HepG2 (cell line): ENCODE measurements around the gene DUS2. TPM values are rescaled to one million over a fixed set of nuclear protein-coding genes. Genes with fewer than 3 reads are reported as not detected.
A peak's percentile ranks its signal among the peaks of the same experiment; 100 is the strongest.

Experiments used
- ASH2L ChIP-seq: fragments of 300-600, 200-600 bp; sonication (generic); IDR thresholded peaks from 2 replicates; pipeline ENCODE4 v1.7.0; 2017; ENCODE audit warnings: low read depth, mild to moderate bottlenecking, moderate library complexity, mixed read lengths, low read length; ENCODE audit not compliant: insufficient read length
- EHMT2 ChIP-seq: fragments of 200-600 bp; sonication (generic); IDR thresholded peaks from 2 replicates; pipeline ENCODE4 v1.7.0; 2017; ENCODE audit warnings: antibody characterized with exemption, low read depth, low read length, borderline replicate concordance
- ELF1 ChIP-seq: sonication (generic); formaldehyde crosslinking; IDR thresholded peaks from 2 replicates; pipeline ENCODE4 v1.4.0; 2020; ENCODE audit warnings: missing genetic modification reagents
- PHB2 ChIP-seq: fragments of 450-650 bp; IDR thresholded peaks from 2 replicates; pipeline ENCODE4 v1.6.1; 2018; ENCODE audit not compliant: partially characterized antibody
- SP4 ChIP-seq: sonication (generic); formaldehyde crosslinking; IDR thresholded peaks from 2 replicates; pipeline ENCODE4 v1.8.1; 2023; ENCODE audit warnings: mild to moderate bottlenecking, missing genetic modification reagents
- TBX2 ChIP-seq: sonication (generic); formaldehyde crosslinking; IDR thresholded peaks from 2 replicates; pipeline ENCODE4 v1.5.0; 2020; ENCODE audit warnings: missing genetic modification reagents, mild to moderate bottlenecking, borderline replicate concordance
- TCF7 ChIP-seq: sonication (generic); IDR thresholded peaks from 2 replicates; pipeline ENCODE4 v1.6.1; 2016; ENCODE audit warnings: antibody characterized with exemption, low read depth
- TEAD2 ChIP-seq: sonication (generic); formaldehyde crosslinking; IDR thresholded peaks from 2 replicates; pipeline ENCODE4 v1.9.0; 2021; ENCODE audit warnings: missing genetic modification reagents
- TEAD3 ChIP-seq: optimal IDR thresholded peaks from 2 replicates; pipeline ENCODE3; 2016; ENCODE audit warnings: borderline replicate concordance
- XRCC5 ChIP-seq: fragments of 200-400 bp; formaldehyde crosslinking; optimal IDR thresholded peaks from 2 replicates; pipeline ENCODE3; 2017; ENCODE audit warnings: mild to moderate bottlenecking, low read length
- ZBTB20 ChIP-seq: sonication (generic); formaldehyde crosslinking; IDR thresholded peaks from 2 replicates; pipeline ENCODE4 v1.8.1; 2023; ENCODE audit warnings: missing genetic modification reagents, low read depth, mild to moderate bottlenecking, borderline replicate concordance
- ZKSCAN8 ChIP-seq: IDR thresholded peaks from 2 replicates; pipeline ENCODE4 v1.6.1; 2016; ENCODE audit warnings: borderline replicate concordance, missing genetic modification reagents, missing compliant biosample characterization
- ZNF101 ChIP-seq: sonication (generic); formaldehyde crosslinking; IDR thresholded peaks from 2 replicates; pipeline ENCODE4 v1.4.0; 2020; ENCODE audit warnings: mild to moderate bottlenecking, low read depth, missing genetic modification reagents, borderline replicate concordance
- ZNF160 ChIP-seq: sonication (generic); formaldehyde crosslinking; IDR thresholded peaks from 2 replicates; pipeline ENCODE4 v1.8.0; 2022; ENCODE audit warnings: mild to moderate bottlenecking, inconsistent platforms, missing genetic modification reagents
- ZNF326 ChIP-seq: sonication (generic); formaldehyde crosslinking; IDR thresholded peaks from 2 replicates; pipeline ENCODE4 v1.4.0; 2020; ENCODE audit warnings: missing genetic modification reagents, borderline replicate concordance
- ZNF570 ChIP-seq: sonication (generic); formaldehyde crosslinking; IDR thresholded peaks from 2 replicates; pipeline ENCODE4 v1.4.0; 2020; ENCODE audit warnings: mild to moderate bottlenecking, missing genetic modification reagents, borderline replicate concordance
- ZNF572 ChIP-seq: sonication (generic); formaldehyde crosslinking; IDR thresholded peaks from 2 replicates; pipeline ENCODE4 v1.5.1; 2020; ENCODE audit warnings: mild to moderate bottlenecking, missing genetic modification reagents
- ZNF615 ChIP-seq: sonication (generic); formaldehyde crosslinking; IDR thresholded peaks from 2 replicates; pipeline ENCODE4 v1.5.0; 2020; ENCODE audit warnings: mild to moderate bottlenecking, missing genetic modification reagents, borderline replicate concordance
- ZNF616 ChIP-seq: sonication (generic); formaldehyde crosslinking; IDR thresholded peaks from 2 replicates; pipeline ENCODE4 v1.5.0; 2020; ENCODE audit warnings: low read depth, mild to moderate bottlenecking, missing genetic modification reagents
- ZNF687 ChIP-seq: sonication (generic); formaldehyde crosslinking; IDR thresholded peaks from 2 replicates; pipeline ENCODE4 v1.5.1; 2020; ENCODE audit warnings: mild to moderate bottlenecking, missing genetic modification reagents, moderate library complexity
- ZNF720 ChIP-seq: sonication (generic); formaldehyde crosslinking; IDR thresholded peaks from 2 replicates; pipeline ENCODE4 v1.4.0; 2020; ENCODE audit warnings: missing genetic modification reagents
- ZNF775 ChIP-seq: sonication (generic); formaldehyde crosslinking; IDR thresholded peaks from 2 replicates; pipeline ENCODE4 v1.4.0; 2020; ENCODE audit warnings: missing genetic modification reagents, mild to moderate bottlenecking, moderate library complexity, borderline replicate concordance
- polyA plus RNA-seq, 8 experiments: library from polyadenylated mRNA; depleted of rRNA in 3 of 8; stranded (reverse) in 7 of 8; unstranded in 1 of 8; fragments of >200 nt; fragmentation: Illumina TruSeq in 4 of 8; extraction: Trizol in 4 of 8; gene quantifications; 2 replicates each; pipeline versions ENCODE4 v1.2.1 to v1.2.3, GENCODE V29; 2011 to 2016; ENCODE audit warnings: low read depth in 4 of 8, missing spikeins in 1 of 8, mixed read lengths in 1 of 8; ENCODE audit not compliant: insufficient read depth in 1 of 8
- total RNA-seq, 5 experiments: library from RNA; depleted of rRNA; stranded (reverse); fragments of >200 nt; fragmentation: Illumina TruSeq; extraction: Trizol; gene quantifications; 2 replicates each; pipeline ENCODE4 v1.2.3, GENCODE V29; 2016; ENCODE audit warnings: low read depth in 1 of 5
- TF ChIP-seq, protein P1 (sequence below): sonication (generic); formaldehyde crosslinking; IDR thresholded peaks from 2 replicates; pipeline ENCODE4 v1.4.0; 2020; ENCODE audit warnings: missing genetic modification reagents; ENCODE audit errors: not compliant biosample characterization
- TF ChIP-seq, protein P2 (sequence below): IDR thresholded peaks from 2 replicates; pipeline ENCODE4 v1.6.1; 2016; ENCODE audit warnings: missing biosample characterization, missing genetic modification reagents, low read depth

Gene DUS2
- total and polyA plus RNA-seq, 2 of the 13 experiments (the other 11 are each of a cell fraction or from before 2014, with no cell fraction given): 17.8 to 25.1 TPM

DNA sequence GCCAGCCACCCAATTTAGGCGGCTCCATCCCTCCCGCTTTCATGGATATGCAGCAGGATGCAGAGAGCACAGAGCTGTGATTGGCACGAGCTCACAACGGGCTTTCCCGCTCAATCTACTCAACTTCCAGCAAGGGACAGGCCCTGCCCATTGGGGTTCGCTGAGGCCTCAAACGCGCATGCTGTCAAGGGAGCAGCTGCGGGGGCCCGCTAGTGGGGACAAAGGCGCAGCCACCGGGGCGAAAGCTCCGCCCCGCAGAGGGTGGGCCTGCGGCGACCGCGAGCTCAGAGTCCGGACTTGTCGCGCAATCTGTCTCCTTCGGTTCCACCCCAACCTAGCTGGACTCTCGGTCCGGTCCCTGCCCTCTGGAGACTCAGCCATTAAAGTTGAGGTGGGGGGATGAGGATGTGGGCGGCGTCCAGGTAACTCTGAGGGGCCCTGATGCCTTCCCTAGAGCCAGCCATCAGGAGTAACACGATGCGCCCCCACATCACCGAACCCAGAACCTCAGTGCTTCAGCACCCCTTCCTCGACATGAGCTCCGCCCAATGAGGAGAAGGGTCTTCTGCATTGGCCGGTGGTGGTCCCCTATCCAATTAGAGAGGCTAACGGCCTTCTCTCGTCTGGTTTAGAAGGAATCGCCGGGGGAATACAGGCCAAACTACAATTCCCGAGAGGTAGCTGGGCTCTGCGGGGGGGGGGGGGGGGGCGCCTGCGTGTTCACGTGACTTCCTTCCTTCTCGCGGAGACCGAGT, 61.6 kb downstream of the DUS2 start (continued):
- peak; percentile 82; the same call in 1 of the 2 replicates for TF ChIP-seq ZNF615 (CRISPR knock-in tag)
- TF ChIP-seq TBX2: peak; percentile 98
- peak; percentile 88; the same call in 1 of the 2 replicates for TF ChIP-seq ZNF775
- peak; percentile 81; the same call in 1 of the 2 replicates for TF ChIP-seq ZBTB20 (CRISPR knock-in tag)
- no peak; the same call in 1 of the 2 replicates for TF ChIP-seq ZNF616
- peak; percentile 29; the same call in 1 of the 2 replicates for TF ChIP-seq TCF7
- no peak; the same call in 1 of the 2 replicates for TF ChIP-seq ZNF326
- TF ChIP-seq PHB2: no peak
- no peak; the same call in 1 of the 2 replicates for TF ChIP-seq ZKSCAN8
- TF ChIP-seq, protein P1, sequence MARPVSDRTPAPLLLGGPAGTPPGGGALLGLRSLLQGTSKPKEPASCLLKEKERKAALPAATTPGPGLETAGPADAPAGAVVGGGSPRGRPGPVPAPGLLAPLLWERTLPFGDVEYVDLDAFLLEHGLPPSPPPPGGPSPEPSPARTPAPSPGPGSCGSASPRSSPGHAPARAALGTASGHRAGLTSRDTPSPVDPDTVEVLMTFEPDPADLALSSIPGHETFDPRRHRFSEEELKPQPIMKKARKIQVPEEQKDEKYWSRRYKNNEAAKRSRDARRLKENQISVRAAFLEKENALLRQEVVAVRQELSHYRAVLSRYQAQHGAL (CRISPR knock-in tag): peak; percentile 65
- peak; percentile 68 for TF ChIP-seq TEAD3 (CRISPR knock-in tag)
- TF ChIP-seq XRCC5: peak; percentile 89
- TF ChIP-seq ZNF572 (CRISPR knock-in tag): no peak
- TF ChIP-seq ZNF101 (CRISPR knock-in tag): no peak
- TF ChIP-seq ASH2L: no peak
- peak; percentile 58 for TF ChIP-seq SP4 (CRISPR knock-in tag)
- TF ChIP-seq, protein P2, sequence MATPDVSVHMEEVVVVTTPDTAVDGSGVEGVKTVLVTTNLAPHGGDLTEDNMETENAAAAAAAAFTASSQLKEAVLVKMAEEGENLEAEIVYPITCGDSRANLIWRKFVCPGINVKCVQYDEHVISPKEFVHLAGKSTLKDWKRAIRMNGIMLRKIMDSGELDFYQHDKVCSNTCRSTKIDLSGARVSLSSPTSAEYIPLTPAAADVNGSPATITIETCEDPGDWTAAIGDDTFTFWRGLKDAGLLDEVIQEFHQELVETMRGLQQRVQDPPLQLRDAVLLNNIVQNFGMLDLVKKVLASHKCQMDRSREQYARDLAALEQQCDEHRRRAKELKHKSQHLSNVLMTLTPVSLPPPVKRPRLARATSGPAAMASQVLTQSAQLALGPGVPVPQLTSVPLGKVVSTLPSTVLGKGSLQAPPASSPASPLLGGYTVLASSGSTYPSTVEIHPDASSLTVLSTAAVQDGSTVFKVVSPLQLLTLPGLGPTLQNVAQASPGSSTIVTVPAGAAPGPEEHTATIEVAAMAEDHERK: no peak; the same call in 1 of the 2 replicates
- no peak for TF ChIP-seq TEAD2 (CRISPR knock-in tag)
- peak; percentile 81 for TF ChIP-seq ZNF160
- peak; percentile 100 for TF ChIP-seq ZNF687 (CRISPR knock-in tag)
- TF ChIP-seq ELF1 (CRISPR knock-in tag): peak; percentile 69
- no peak for TF ChIP-seq ZNF720 (CRISPR knock-in tag)
- TF ChIP-seq EHMT2: no peak
- TF ChIP-seq ZNF570: peak; percentile 95; the same call in 1 of the 2 replicates
